ENCODE measurements around the gene GATB. TPM values are rescaled to one million over a fixed set of nuclear protein-coding genes. Genes with fewer than 3 reads are reported as not detected.

The GATB gene
- total RNA-seq, 1 experiment from 2014 or later = 20.4 TPM

- no peaks in the 10 kb centered on the region for H3K79me2 ChIP-seq (ENCODE audit: low read length)
- no peak overlapping the region for H3K4me3 ChIP-seq (ENCODE audit: low read length)
- no peak for ATAC-seq
- H3K36me3 ChIP-seq (ENCODE audit: low read depth, low read length) = no peaks in the 10 kb centered on the region
- no peaks in the 10 kb centered on the region for H3K9me3 ChIP-seq (ENCODE audit: low read length)
- intact Hi-C loops (cut with micrococcal nuclease) = no loop called here
- no peak overlapping the region for H2AFZ ChIP-seq (ENCODE audit: low read length)
- BruUV-seq (replicated peaks) = no TSS peak
- H3K4me1 ChIP-seq (ENCODE audit: insufficient read depth, low read length) = peaks cover 11% of the 10 kb centered on the region
- H3K9ac ChIP-seq (ENCODE audit: low read length) = no peak overlapping the region
- TF ChIP-seq EZH2 (IDR thresholded peaks at IDR 0.05; ENCODE audit: low read length, unreplicated experiment) (no peak), EZH2phosphoT487 (IDR thresholded peaks at IDR 0.05; ENCODE audit: borderline replicate concordance, low read length) (no peak), CTCF (conservative IDR thresholded peaks at IDR 0.05; ENCODE audit: low read depth, low read length) (no peak)
- no peak for DNase-seq
- H3K27me3 ChIP-seq (ENCODE audit: low read length) = no peaks in the 10 kb centered on the region
- CTCF ChIA-PET = no interaction called here
- no peak overlapping the region for H3K27ac ChIP-seq (ENCODE audit: low read length)
- H3F3A ChIP-seq (ENCODE audit: low read length, unreplicated experiment) = no peaks in the 10 kb centered on the region
- H3K4me2 ChIP-seq (ENCODE audit: low read length) = no peak overlapping the region
- POLR2A ChIA-PET (ENCODE audit: unreplicated experiment) = no interaction called here
- no peaks in the 10 kb centered on the region for H3K9me2 ChIP-seq (replicated peaks; ENCODE audit: low read length)
- H4K20me1 ChIP-seq (ENCODE audit: low read length) = no peaks in the 10 kb centered on the region
Observed at GRCh38 chr4:151674804-151675391, 85.9 kb downstream of the GATB start.

GRCh38 chr4:151673908-151674520 lies 86.8 kb downstream of the GATB start:
- no peaks in the 10 kb centered on the region for H3F3A ChIP-seq (ENCODE audit: low read length, unreplicated experiment)
- H2AFZ ChIP-seq (ENCODE audit: low read length) = no peak overlapping the region
- no peaks in the 10 kb centered on the region for H3K27me3 ChIP-seq (ENCODE audit: low read length)
- no TSS peak for BruUV-seq (replicated peaks)
- no peak overlapping the region for H3K9ac ChIP-seq (ENCODE audit: low read length)
- POLR2A ChIA-PET (ENCODE audit: unreplicated experiment) = no interaction called here
- no peak overlapping the region for H3K4me2 ChIP-seq (ENCODE audit: low read length)
- no peak for TF ChIP-seq EZH2 (IDR thresholded peaks at IDR 0.05; ENCODE audit: low read length, unreplicated experiment)
- ATAC-seq = no peak
- H3K36me3 ChIP-seq (ENCODE audit: low read depth, low read length) = no peaks in the 10 kb centered on the region
- no peaks in the 10 kb centered on the region for H3K79me2 ChIP-seq (ENCODE audit: low read length)
- DNase-seq = no peak
- peaks cover 11% of the 10 kb centered on the region for H3K4me1 ChIP-seq (ENCODE audit: insufficient read depth, low read length)
- intact Hi-C loops (cut with micrococcal nuclease) = no loop called here
- no peaks in the 10 kb centered on the region for H4K20me1 ChIP-seq (ENCODE audit: low read length)
- no peaks in the 10 kb centered on the region for H3K9me2 ChIP-seq (replicated peaks; ENCODE audit: low read length)
- no peaks in the 10 kb centered on the region for H3K9me3 ChIP-seq (ENCODE audit: low read length)
- CTCF ChIA-PET = no interaction called here
- H3K4me3 ChIP-seq (ENCODE audit: low read length) = no peak overlapping the region
- no peak overlapping the region for H3K27ac ChIP-seq (ENCODE audit: low read length)

- H2AFZ ChIP-seq (ENCODE audit: low read length) = no peak overlapping the region
- peaks cover 11% of the 10 kb centered on the region for H3K4me1 ChIP-seq (ENCODE audit: insufficient read depth, low read length)
- H3K4me3 ChIP-seq (ENCODE audit: low read length) = no peak overlapping the region
- no peaks in the 10 kb centered on the region for H3K79me2 ChIP-seq (ENCODE audit: low read length)
- H3K27ac ChIP-seq (ENCODE audit: low read length) = no peak overlapping the region
- H3K9ac ChIP-seq (ENCODE audit: low read length) = no peak overlapping the region
- DNase-seq = no peak
- H3K4me2 ChIP-seq (ENCODE audit: low read length) = no peak overlapping the region
- H3F3A ChIP-seq (ENCODE audit: low read length, unreplicated experiment) = no peaks in the 10 kb centered on the region
- CTCF ChIA-PET = no interaction called here
- H3K9me2 ChIP-seq (replicated peaks; ENCODE audit: low read length) = no peaks in the 10 kb centered on the region
- intact Hi-C loops (cut with micrococcal nuclease) = no loop called here
- TF ChIP-seq EZH2phosphoT487 (IDR thresholded peaks at IDR 0.05; ENCODE audit: borderline replicate concordance, low read length) = no peak
- no peak for TF ChIP-seq EZH2 (IDR thresholded peaks at IDR 0.05; ENCODE audit: low read length, unreplicated experiment)
- TF ChIP-seq CTCF (conservative IDR thresholded peaks at IDR 0.05; ENCODE audit: low read depth, low read length) = no peak
- POLR2A ChIA-PET (ENCODE audit: unreplicated experiment) = no interaction called here
- BruUV-seq (replicated peaks) = no TSS peak
- H3K36me3 ChIP-seq (ENCODE audit: low read depth, low read length) = no peaks in the 10 kb centered on the region
- no peaks in the 10 kb centered on the region for H3K9me3 ChIP-seq (ENCODE audit: low read length)
- ATAC-seq = no peak
- H3K27me3 ChIP-seq (ENCODE audit: low read length) = no peaks in the 10 kb centered on the region
- H4K20me1 ChIP-seq (ENCODE audit: low read length) = no peaks in the 10 kb centered on the region
Observed at GRCh38 chr4:151672996-151673395, 87.8 kb downstream of the GATB start.
